Hepatocyte (in vitro differentiated cells): ENCODE results near the gene MAGI2.

Experiments used
- CTCF ChIP-seq: fragments of 200-600 bp; sonication (generic); IDR thresholded peaks from 2 replicates; pipeline ENCODE4 v1.5.1; 2016; ENCODE audit warnings: antibody characterized with exemption, mild to moderate bottlenecking; ENCODE audit not compliant: poor library complexity
- EZH2 ChIP-seq: fragments of 200-600 bp; sonication (generic); IDR thresholded peaks from 2 replicates; pipeline ENCODE4 v1.6.1; 2016; ENCODE audit warnings: antibody characterized with exemption, mild to moderate bottlenecking, borderline replicate concordance

GRCh38 chr7:78383096-78383880, 1070.2 kb downstream of the MAGI2 start:
- no peak for TF ChIP-seq CTCF
- TF ChIP-seq EZH2 = no peak
